Trophoblast cell (in vitro differentiated cells and primary cell): ENCODE results near the gene NWD2.

Source experiments
- DNase-seq, 2 donors: peaks; one replicate each; pipeline ENCODE4 v3.0.0-alpha.2; 2016
- H2AFZ ChIP-seq: 2 replicates; pipeline ENCODE4 v1.6.1; 2013; ENCODE audit warnings: low read length, moderate library complexity, mild to moderate bottlenecking; ENCODE audit not compliant: insufficient read depth, poor library complexity
- H2AK5ac ChIP-seq: 2 replicates; pipeline ENCODE4 v1.6.1; 2013; ENCODE audit warnings: mild to moderate bottlenecking, low read length
- H2BK120ac ChIP-seq: 2 replicates; pipeline ENCODE4 v1.6.1; 2013; ENCODE audit warnings: low read length, mild to moderate bottlenecking, moderate library complexity; ENCODE audit not compliant: insufficient read depth, poor library complexity
- H2BK12ac ChIP-seq: 2 replicates; pipeline ENCODE4 v1.6.1; 2013; ENCODE audit warnings: mild to moderate bottlenecking, low read length, moderate library complexity
- H2BK5ac ChIP-seq: 2 replicates; pipeline ENCODE4 v1.6.1; 2013; ENCODE audit warnings: low read length, low read depth, moderate library complexity, mild to moderate bottlenecking; ENCODE audit not compliant: poor library complexity
- H3K14ac ChIP-seq: 2 replicates; pipeline ENCODE4 v1.6.1; 2013; ENCODE audit warnings: mild to moderate bottlenecking, low read length
- H3K18ac ChIP-seq: 2 replicates; pipeline ENCODE4 v1.6.1; 2013; ENCODE audit warnings: mild to moderate bottlenecking, low read length
- H3K23ac ChIP-seq: 2 replicates; pipeline ENCODE4 v1.6.1; 2013; ENCODE audit warnings: low read length
- H3K27ac ChIP-seq: 2 replicates; pipeline ENCODE4 v1.5.1; 2013; ENCODE audit warnings: low read depth, mild to moderate bottlenecking, inconsistent platforms, low read length, moderate library complexity
- H3K27me3 ChIP-seq: 2 replicates; pipeline ENCODE4 v1.6.1; 2013; ENCODE audit warnings: inconsistent platforms, mild to moderate bottlenecking, low read length, moderate library complexity; ENCODE audit not compliant: insufficient read depth
- H3K36me3 ChIP-seq, 2 experiments: 1 replicate in 1 of 2; 2 replicates in 1 of 2; pipeline ENCODE4 v1.6.1; 2013; ENCODE audit warnings: low read length in 2 of 2, mild to moderate bottlenecking in 2 of 2, moderate library complexity in 1 of 2; ENCODE audit not compliant: insufficient read depth in 2 of 2, control insufficient read depth in 1 of 2
- H3K4ac ChIP-seq: 2 replicates; pipeline ENCODE4 v1.6.1; 2013; ENCODE audit warnings: low read depth, mild to moderate bottlenecking, low read length, moderate library complexity
- H3K4me1 ChIP-seq, 2 experiments: 1 replicate in 1 of 2; 2 replicates in 1 of 2; pipeline ENCODE4 v1.6.1; 2013; ENCODE audit warnings: low read length in 2 of 2, mild to moderate bottlenecking in 2 of 2, moderate library complexity in 1 of 2; ENCODE audit not compliant: insufficient read depth in 2 of 2, control insufficient read depth in 1 of 2
- H3K4me2 ChIP-seq: 2 replicates; pipeline ENCODE4 v1.6.1; 2013; ENCODE audit warnings: inconsistent platforms, mild to moderate bottlenecking, low read length, moderate library complexity
- H3K4me3 ChIP-seq: 2 replicates; pipeline ENCODE4 v1.5.1; 2013; ENCODE audit warnings: mild to moderate bottlenecking, low read depth, low read length, inconsistent platforms
- H3K79me1 ChIP-seq: one replicate; pipeline ENCODE4 v1.6.1; 2013; ENCODE audit warnings: low read length
- H3K79me2 ChIP-seq: 2 replicates; pipeline ENCODE4 v1.6.1; 2013; ENCODE audit warnings: low read length, mild to moderate bottlenecking; ENCODE audit not compliant: control insufficient read depth, insufficient read depth, poor library complexity
- H3K9ac ChIP-seq: 2 replicates; pipeline ENCODE4 v1.6.1; 2013; ENCODE audit warnings: mild to moderate bottlenecking, low read length
- H3K9me3 ChIP-seq: 2 replicates; pipeline ENCODE4 v1.6.1; 2013; ENCODE audit warnings: low read depth, mild to moderate bottlenecking, control low read depth, inconsistent platforms, low read length; ENCODE audit not compliant: insufficient read depth
- H4K12ac ChIP-seq: 2 replicates; pipeline ENCODE4 v1.6.1; 2013; ENCODE audit warnings: low read depth, mild to moderate bottlenecking, low read length, moderate library complexity
- H4K8ac ChIP-seq: 2 replicates; pipeline ENCODE4 v1.6.1; 2013; ENCODE audit warnings: low read depth, mild to moderate bottlenecking, low read length, moderate library complexity
- H4K91ac ChIP-seq: one replicate; pipeline ENCODE4 v1.6.1; 2013; ENCODE audit warnings: low read depth, mild to moderate bottlenecking, low read length, moderate library complexity
- WGBS: extraction: QIAGEN DNeasy Blood & Tissue Kit; methylation state at CpG from one replicate; pipeline ENCODE4 v1.1.7; 2013; ENCODE audit warnings: missing lambda C conversion rate; ENCODE audit not compliant: insufficient read length, insufficient coverage; ENCODE audit errors: extremely low coverage; 5-methylcytosine and 5-hydroxymethylcytosine counted together

The NWD2 gene

GRCh38 chr4:37421614-37422013 is 177.1 kb downstream of the NWD2 start:
- Histone ChIP-seq H3K36me3 (no peaks in the 10 kb centered on the region), H3K4ac (no peak overlapping the region), H3K18ac (no peak overlapping the region), H3K79me1 (no peaks in the 10 kb centered on the region), H3K4me3 (no peak overlapping the region), H2AK5ac (no peak overlapping the region), H3K27me3 (no peaks in the 10 kb centered on the region), H3K79me2 (no peaks in the 10 kb centered on the region), H3K4me1 (no peaks in the 10 kb centered on the region), H4K91ac (no peak overlapping the region), H3K23ac (no peak overlapping the region), H4K8ac (no peak overlapping the region), H2BK12ac (no peak overlapping the region), H4K12ac (no peak overlapping the region), H2AFZ (no peak overlapping the region), H3K9ac (no peak overlapping the region), H3K27ac (no peak overlapping the region), H3K14ac (no peak overlapping the region), H2BK5ac (no peak overlapping the region), H3K9me3 (no peaks in the 10 kb centered on the region), H2BK120ac (no peak overlapping the region), H3K4me2 (no peak overlapping the region)
- no peak for DNase-seq
- WGBS, result no CpG with 5 or more reads among the region's 4 CpGs

DNA sequence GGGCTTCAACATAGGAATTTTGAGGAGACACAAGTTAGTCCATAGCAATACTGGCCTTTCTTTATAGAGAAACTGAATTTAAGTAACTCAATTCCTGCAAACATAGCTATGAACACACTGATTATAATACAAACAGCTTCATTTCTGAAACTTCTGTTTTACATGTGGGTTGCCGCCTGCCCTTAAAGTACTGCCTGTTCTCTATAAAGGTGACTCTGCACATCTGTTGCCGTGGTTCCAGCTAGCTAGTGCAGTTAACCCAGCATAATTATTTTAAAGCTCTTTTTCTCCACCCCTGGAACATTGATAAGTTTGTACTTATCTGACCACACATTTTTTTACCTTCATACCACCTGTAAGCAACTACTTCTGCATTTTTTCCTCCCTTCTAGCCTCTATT is 177.6 kb downstream of the NWD2 start:
- H3K14ac ChIP-seq, result no peak overlapping the region
- no peak overlapping the region for H2BK120ac ChIP-seq
- no peak overlapping the region for H2BK5ac ChIP-seq
- no peak overlapping the region for H3K18ac ChIP-seq
- no peaks in the 10 kb centered on the region for H3K4me1 ChIP-seq
- no CpG with 5 or more reads among the region's 2 CpGs for WGBS
- H4K91ac ChIP-seq, result no peak overlapping the region
- H3K9ac ChIP-seq, result no peak overlapping the region
- H3K27ac ChIP-seq, result no peak overlapping the region
- H4K8ac ChIP-seq, result no peak overlapping the region
- DNase-seq, result peak in 1 of 2 donors; percentile 44
- H2AFZ ChIP-seq, result no peak overlapping the region
- no peaks in the 10 kb centered on the region for H3K27me3 ChIP-seq
- no peak overlapping the region for H3K4ac ChIP-seq
- H3K4me2 ChIP-seq, result no peak overlapping the region
- H3K79me1 ChIP-seq, result no peaks in the 10 kb centered on the region
- no peak overlapping the region for H2BK12ac ChIP-seq
- H3K79me2 ChIP-seq, result no peaks in the 10 kb centered on the region
- no peaks in the 10 kb centered on the region for H3K9me3 ChIP-seq
- no peaks in the 10 kb centered on the region for H3K36me3 ChIP-seq
- H2AK5ac ChIP-seq, result no peak overlapping the region
- H4K12ac ChIP-seq, result no peak overlapping the region
- H3K4me3 ChIP-seq, result no peak overlapping the region
- no peak overlapping the region for H3K23ac ChIP-seq

DNA sequence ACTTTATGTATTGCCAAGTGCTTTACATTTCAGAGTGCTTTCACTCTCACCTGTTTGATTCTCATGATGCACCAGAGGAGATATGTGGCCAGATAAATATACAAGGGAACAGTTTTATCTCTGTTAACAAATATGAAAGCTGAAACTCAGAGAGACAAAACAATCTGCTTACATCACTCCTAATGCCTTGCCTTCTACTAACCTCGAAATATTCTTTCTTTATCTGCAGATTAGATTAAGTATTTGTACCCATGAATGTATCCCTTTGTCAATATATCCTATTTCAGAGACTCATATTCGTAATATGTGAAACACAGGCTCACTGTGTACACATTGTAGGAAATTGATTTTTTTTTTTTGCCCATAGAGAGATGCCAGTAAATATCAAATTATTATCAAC is 178.1 kb downstream of the NWD2 start:
- H3K79me2 ChIP-seq, result no peaks in the 10 kb centered on the region
- no peak overlapping the region for H2BK120ac ChIP-seq
- no peak overlapping the region for H3K4me3 ChIP-seq
- no peak overlapping the region for H3K18ac ChIP-seq
- H3K27ac ChIP-seq, result no peak overlapping the region
- no peak overlapping the region for H2AK5ac ChIP-seq
- peak in 1 of 2 donors; percentile 67 for DNase-seq
- no peak overlapping the region for H4K12ac ChIP-seq
- no peaks in the 10 kb centered on the region for H3K4me1 ChIP-seq
- no peak overlapping the region for H2BK5ac ChIP-seq
- no peak overlapping the region for H3K9ac ChIP-seq
- no peak overlapping the region for H4K8ac ChIP-seq
- H3K4me2 ChIP-seq, result no peak overlapping the region
- H3K14ac ChIP-seq, result no peak overlapping the region
- no peaks in the 10 kb centered on the region for H3K36me3 ChIP-seq
- H2AFZ ChIP-seq, result no peak overlapping the region
- WGBS, result no CpG with 5 or more reads among the region's 2 CpGs
- H3K23ac ChIP-seq, result no peak overlapping the region
- no peak overlapping the region for H3K4ac ChIP-seq
- no peaks in the 10 kb centered on the region for H3K79me1 ChIP-seq
- H3K27me3 ChIP-seq, result no peaks in the 10 kb centered on the region
- H2BK12ac ChIP-seq, result no peak overlapping the region
- H4K91ac ChIP-seq, result no peak overlapping the region
- H3K9me3 ChIP-seq, result no peaks in the 10 kb centered on the region

GRCh38 chr4:37423310-37423709 is 178.8 kb downstream of the NWD2 start:
- H3K4ac ChIP-seq, result no peak overlapping the region
- H2AK5ac ChIP-seq, result no peak overlapping the region
- no peak overlapping the region for H4K8ac ChIP-seq
- no peaks in the 10 kb centered on the region for H3K27me3 ChIP-seq
- H3K4me3 ChIP-seq, result no peak overlapping the region
- H2BK120ac ChIP-seq, result no peak overlapping the region
- no peaks in the 10 kb centered on the region for H3K36me3 ChIP-seq
- no peak overlapping the region for H3K14ac ChIP-seq
- no peaks in the 10 kb centered on the region for H3K4me1 ChIP-seq
- H3K9me3 ChIP-seq, result no peaks in the 10 kb centered on the region
- no CpG with 5 or more reads among the region's 5 CpGs for WGBS
- H2BK5ac ChIP-seq, result no peak overlapping the region
- no peak overlapping the region for H3K23ac ChIP-seq
- no peak overlapping the region for H4K91ac ChIP-seq
- no peak overlapping the region for H3K27ac ChIP-seq
- H3K79me1 ChIP-seq, result no peaks in the 10 kb centered on the region
- H3K4me2 ChIP-seq, result no peak overlapping the region
- H3K18ac ChIP-seq, result no peak overlapping the region
- no peak overlapping the region for H3K9ac ChIP-seq
- H2BK12ac ChIP-seq, result no peak overlapping the region
- H2AFZ ChIP-seq, result no peak overlapping the region
- no peak for DNase-seq
- no peaks in the 10 kb centered on the region for H3K79me2 ChIP-seq
- no peak overlapping the region for H4K12ac ChIP-seq
